HG03469 (cell line): Measurements from ENCODE around the gene PSMG4.

Experiments used
- ATAC-seq: cut with Tn5 transposase; IDR thresholded peaks from one replicate; pipeline ENCODE4 v1.9.1; 2021; ENCODE audit warnings: mild to moderate bottlenecking, moderate library complexity, moderate number of reproducible peaks; ENCODE audit not compliant: unreplicated experiment

PSMG4 gene

GRCh38 chr6:3273707-3274521 lies 15.2 kb downstream of the PSMG4 start:
- ATAC-seq = no peak

- ATAC-seq = no peak
Measured at GRCh38 chr6:3276174-3277167, 17.7 kb downstream of the PSMG4 start.

- ATAC-seq = no peak
Measured at GRCh38 chr6:3277251-3277650, 18.5 kb downstream of the PSMG4 start.

GRCh38 chr6:3277851-3278416 lies 19.2 kb downstream of the PSMG4 start:
- ATAC-seq = no peak

- ATAC-seq = no peak
Measured at GRCh38 chr6:3278691-3279090, 19.9 kb downstream of the PSMG4 start.

GRCh38 chr6:3280091-3280490 lies 21.3 kb downstream of the PSMG4 start:
- ATAC-seq = no peak

- ATAC-seq = no peak
Measured at GRCh38 chr6:3280866-3281465, 22.2 kb downstream of the PSMG4 start.

GRCh38 chr6:3281631-3282475 lies 23.1 kb downstream of the PSMG4 start:
- no peak for ATAC-seq

- no peak for ATAC-seq
Measured at GRCh38 chr6:3282476-3283236, 23.9 kb downstream of the PSMG4 start.

- no peak for ATAC-seq
Measured at GRCh38 chr6:3283241-3283640, 24.5 kb downstream of the PSMG4 start.

GRCh38 chr6:3283641-3284435 lies 25.1 kb downstream of the PSMG4 start:
- ATAC-seq = no peak

- ATAC-seq = no peak
Measured at GRCh38 chr6:3284436-3284876, 25.7 kb downstream of the PSMG4 start.

- no peak for ATAC-seq
Measured at GRCh38 chr6:3285049-3285639, 26.4 kb downstream of the PSMG4 start.

GRCh38 chr6:3285732-3286131 lies 27.0 kb downstream of the PSMG4 start:
- ATAC-seq = no peak

- no peak for ATAC-seq
Measured at GRCh38 chr6:3286641-3287171, 28.0 kb downstream of the PSMG4 start.

- no peak for ATAC-seq
Measured at GRCh38 chr6:3287308-3287707, 28.6 kb downstream of the PSMG4 start.

GRCh38 chr6:3287976-3288707 lies 29.4 kb downstream of the PSMG4 start:
- ATAC-seq = no peak
